ENCODE results near the gene HDLBP.

The HDLBP gene

GRCh38 chr2:241273210-241274020 is 42.1 kb downstream of the HDLBP start:
- no peak for DNase-seq

DNA sequence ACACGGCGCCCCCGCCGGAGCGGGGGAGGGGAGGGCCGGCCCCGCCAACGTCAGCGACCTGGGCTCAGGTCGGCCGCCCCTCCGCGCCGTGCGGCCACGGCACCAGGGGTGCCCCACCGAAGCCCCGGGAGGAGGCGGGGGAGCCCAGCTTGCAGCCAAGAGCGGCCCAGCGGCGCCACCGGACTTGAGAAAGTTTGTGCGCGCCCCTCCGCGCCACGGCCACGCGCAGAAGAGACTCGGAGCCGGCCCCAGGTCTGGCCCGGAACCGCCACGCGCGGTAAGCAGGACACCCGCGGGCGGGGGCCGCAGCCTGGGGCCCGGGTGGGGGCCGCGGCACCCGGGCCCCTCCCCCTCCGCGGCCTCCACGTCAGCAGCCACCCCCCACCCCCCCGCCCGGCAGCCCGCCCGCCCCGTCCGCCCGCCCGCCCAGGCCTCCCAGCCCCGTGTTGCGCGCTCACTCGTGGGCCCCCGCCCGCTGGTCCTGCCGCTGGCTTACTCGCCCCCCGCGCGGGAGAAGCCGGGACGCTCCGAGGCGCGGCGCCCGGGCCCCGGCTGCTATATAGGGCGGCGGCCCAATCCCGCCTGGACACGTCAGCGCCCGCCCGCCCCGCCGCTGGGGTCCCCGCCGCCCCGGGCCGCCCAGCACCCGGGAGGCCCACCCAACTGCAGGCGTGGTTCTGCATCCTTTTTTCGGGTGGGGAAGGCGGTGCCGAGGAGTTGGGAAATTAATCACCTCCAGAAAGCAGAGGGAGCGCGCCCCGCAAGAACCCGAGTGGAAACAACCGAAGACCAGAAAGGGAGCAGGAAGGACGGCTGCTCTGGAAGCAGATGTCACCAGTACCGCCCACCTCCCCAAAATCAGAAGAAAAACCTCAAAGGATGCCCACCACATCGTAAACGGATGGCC is 42.9 kb downstream of the HDLBP start:
- peak; percentile 42 to 53 for DNase-seq

- DNase-seq, result peak; percentile 59 to 70
Observed at GRCh38 chr2:241271706-241272302, 43.7 kb downstream of the HDLBP start.

DNA sequence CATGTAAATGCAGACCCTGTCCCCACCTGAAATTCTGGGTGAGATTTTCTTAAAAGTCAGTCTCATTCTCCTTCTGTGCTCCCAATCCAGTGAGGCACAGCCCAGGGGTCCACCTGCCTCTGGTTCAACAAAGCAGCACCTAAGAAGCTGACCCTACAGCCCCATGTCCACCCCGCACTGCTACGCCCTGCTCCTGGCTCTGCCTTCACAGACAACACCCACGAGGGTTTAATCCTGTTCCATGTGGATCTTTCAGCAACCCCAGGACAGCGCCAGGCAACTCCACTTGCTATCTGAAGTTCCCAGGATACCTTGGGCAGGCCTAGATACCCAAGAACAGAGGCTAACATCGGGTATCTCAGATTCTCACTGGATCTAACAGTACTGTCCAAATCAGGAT is 44.9 kb downstream of the HDLBP start:
- DNase-seq, result no peak

- DNase-seq, result no peak
Observed at GRCh38 chr2:241269707-241270520, 45.6 kb downstream of the HDLBP start.

- DNase-seq, result no peak
Observed at GRCh38 chr2:241268716-241269445, 46.6 kb downstream of the HDLBP start.

GRCh38 chr2:241268306-241268705 is 47.2 kb downstream of the HDLBP start:
- DNase-seq, result no peak

DNA sequence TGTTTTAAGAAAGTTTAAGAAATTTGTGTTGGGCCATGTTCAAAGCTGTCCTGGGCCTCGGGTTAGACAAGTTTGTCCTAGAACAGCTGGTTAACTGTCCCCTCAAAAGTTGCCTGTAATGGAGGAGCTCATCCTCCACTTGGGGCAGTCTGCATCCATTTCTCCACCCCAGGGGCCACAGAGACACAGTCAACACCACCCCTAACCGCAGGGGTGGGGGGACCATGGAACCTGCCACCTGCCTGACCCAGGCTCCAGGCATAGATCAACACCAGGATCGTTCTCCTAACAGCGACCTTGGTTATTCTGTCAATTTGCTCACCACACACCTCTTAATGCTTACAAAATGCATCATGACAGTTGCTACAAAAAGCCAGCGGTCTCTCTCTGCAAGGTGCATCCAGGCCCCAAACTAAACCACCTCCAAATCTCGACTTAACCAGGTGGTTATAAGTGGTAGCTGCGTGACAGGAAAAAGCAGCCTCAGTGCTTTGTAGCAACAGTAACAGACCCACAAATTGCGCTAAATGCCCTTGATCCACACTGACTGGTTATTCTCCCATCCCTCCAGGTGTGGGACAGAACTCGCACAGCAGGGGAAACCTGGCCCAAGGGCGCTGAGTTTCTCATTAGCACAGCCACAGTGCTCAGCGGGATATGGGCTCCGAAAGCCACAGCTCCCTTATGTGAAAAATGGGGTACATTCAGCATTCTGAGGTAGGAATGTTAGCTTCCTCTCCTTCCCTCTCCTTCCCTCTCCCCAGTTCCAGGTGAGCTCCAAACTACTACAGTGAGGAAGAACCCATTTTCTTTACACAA is 48.0 kb downstream of the HDLBP start:
- DNase-seq, result no peak

GRCh38 chr2:241265506-241265905 is 50.0 kb downstream of the HDLBP start:
- DNase-seq, result no peak

GRCh38 chr2:241263061-241263460 is 52.4 kb downstream of the HDLBP start:
- DNase-seq, result no peak

GRCh38 chr2:241261628-241262027 is 53.8 kb downstream of the HDLBP start:
- no peak for DNase-seq

GRCh38 chr2:241260911-241261310 is 54.6 kb downstream of the HDLBP start:
- no peak for DNase-seq

DNA sequence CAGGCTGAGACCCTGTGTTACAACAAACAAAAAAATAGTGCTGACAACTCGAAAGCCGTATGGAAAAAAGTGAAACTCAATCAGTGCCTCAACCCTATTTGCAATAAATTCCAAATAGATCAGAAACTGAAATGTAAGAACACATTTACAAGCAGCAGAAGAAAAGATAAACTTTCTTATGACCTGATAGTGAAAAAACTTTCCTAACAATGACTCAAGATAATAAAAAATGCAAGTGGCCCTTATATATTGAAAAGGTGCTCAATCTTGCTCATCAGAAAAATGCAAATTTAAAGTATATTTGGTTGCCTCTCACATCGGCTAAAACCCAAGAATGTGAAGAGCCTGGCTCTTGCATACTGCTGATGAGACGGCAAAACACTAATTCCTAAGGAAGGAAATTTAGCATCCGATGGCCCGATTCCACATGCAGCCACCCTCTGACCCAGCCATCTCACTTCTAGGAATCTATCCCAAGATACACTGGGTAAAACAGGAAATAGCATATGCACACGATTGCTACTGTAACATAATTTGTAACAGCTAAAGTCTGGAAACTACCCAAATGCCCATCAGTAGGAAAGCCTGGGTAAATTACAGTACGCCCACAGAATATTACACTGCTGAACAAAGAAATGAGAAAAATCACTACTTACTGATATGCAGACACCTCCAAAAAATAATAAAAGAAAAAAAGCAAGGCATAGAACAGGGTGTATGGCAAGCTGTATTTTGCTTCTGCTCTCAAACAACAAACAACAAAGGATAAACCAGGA is 56.8 kb downstream of the HDLBP start:
- no peak for DNase-seq

DNA sequence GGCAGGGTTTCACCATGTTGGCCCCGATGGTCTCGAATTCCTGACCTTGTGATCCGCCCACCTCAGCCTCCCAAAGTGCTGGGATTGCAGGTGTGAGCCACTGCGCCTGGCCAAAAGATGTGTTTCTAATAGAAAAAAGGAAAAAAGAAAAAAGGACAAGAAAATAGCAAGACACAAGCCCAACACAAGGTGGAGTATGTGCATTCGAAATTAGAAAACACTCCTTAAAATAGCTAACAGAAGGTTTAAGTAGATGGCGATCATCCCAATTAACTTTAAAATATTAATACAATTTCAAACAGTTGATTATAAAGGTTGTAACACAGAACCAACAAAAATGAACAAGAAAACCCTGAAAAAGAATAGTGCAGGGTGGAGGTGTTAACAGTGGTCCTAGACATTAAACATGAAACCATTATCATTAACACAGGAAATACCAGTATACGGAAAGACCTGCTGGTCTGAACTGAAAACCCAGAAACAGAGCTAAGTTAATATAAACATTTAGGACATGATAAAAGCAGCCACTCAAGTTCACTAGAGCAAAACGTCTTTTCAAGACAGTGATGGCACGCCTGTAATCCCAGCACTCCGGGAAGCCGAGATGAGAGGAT is 57.9 kb downstream of the HDLBP start:
- no peak for DNase-seq

- DNase-seq, result no peak
Observed at GRCh38 chr2:241256168-241256545, 59.3 kb downstream of the HDLBP start.

DNA sequence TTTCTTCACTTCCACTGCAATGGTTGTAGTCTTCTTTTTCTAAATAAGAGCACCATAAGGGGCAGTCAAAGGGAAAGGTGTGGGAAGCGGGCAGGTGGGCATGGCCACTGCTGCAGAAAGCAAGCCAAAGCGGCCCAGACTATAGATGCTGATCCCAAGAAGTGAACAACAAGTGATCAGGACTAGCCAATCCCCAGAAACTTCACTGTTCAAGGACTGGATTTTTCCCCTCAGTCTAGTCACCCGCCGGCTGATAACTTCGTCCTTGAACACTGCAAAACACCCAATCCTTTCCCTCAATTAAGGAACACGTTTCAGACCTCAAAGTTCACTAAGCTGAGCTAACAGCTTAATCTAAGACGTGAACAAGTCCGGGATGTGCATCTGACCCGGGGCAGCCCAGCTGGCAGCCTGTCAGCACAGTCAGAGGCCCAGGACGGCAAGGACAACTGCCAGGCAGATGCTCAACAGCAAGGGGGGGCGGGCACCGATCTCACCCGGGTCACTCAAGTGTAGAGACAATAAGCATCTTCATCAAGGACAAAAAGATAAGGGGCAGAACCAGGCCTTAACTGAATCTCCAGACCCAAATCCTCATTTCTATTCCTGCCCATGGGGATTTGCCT is 59.8 kb downstream of the HDLBP start:
- no peak for DNase-seq

GRCh38 chr2:241254904-241255351 is 60.5 kb downstream of the HDLBP start:
- DNase-seq, result no peak

GRCh38 chr2:241252778-241253475 is 62.5 kb downstream of the HDLBP start:
- DNase-seq, result no peak

DNA sequence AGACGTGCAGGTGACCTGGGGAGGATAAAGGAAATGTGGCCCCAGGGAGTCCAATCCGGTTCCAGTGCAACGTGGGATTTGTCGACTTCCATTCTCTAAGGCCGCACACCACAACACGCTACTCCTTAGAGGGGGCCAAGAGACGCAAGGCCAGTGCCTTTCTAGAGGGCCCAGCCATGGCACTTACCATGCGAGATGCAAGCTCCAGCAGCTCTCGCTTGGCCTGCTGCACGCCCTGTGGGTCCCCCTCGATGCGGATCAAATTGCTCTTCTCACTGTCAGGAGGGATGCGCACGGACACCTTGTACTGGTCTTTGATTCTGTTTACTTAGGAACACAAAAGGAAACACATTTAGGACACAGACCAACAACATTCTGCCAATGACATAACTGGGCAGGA is 65.8 kb downstream of the HDLBP start:
- no peak for DNase-seq
